Nephron progenitor cell (in vitro differentiated cells): ENCODE measurements around the gene PIN4.
A peak's percentile ranks its signal among the peaks of the same experiment; 100 is the strongest.
"Not testable (repeated sequence)": the region's sequence is repeated elsewhere in the genome, so short reads cannot be mapped to it uniquely, and the experiment has no call there.

ENCODE experiments used
- DNase-seq: peaks from one replicate; pipeline ENCODE4 v3.0.0; 2021
- H3K27ac Mint-ChIP-seq: 2 replicates; pipeline ENCODE4 v1.8.0; 2021; ENCODE audit warnings: mild to moderate bottlenecking, moderate library complexity, mixed read lengths
- H3K27me3 Mint-ChIP-seq: 2 replicates; pipeline ENCODE4 v1.8.0; 2021; ENCODE audit warnings: mild to moderate bottlenecking, low read depth, mixed read lengths; ENCODE audit not compliant: poor library complexity
- H3K36me3 Mint-ChIP-seq: 2 replicates; pipeline ENCODE4 v1.8.0; 2021; ENCODE audit warnings: low read depth, mixed read lengths
- H3K4me1 Mint-ChIP-seq: 2 replicates; pipeline ENCODE4 v1.8.0; 2021; ENCODE audit warnings: mixed read lengths
- H3K4me3 Mint-ChIP-seq: 2 replicates; pipeline ENCODE4 v1.8.0; 2021; ENCODE audit warnings: mild to moderate bottlenecking, moderate library complexity, mixed read lengths
- H3K9me3 Mint-ChIP-seq: 2 replicates; pipeline ENCODE4 v1.8.0; 2021; ENCODE audit warnings: mild to moderate bottlenecking, moderate library complexity, mixed read lengths
- CTCF ChIP-seq: fragments of 200-600 bp; sonication (generic); IDR thresholded peaks from 2 replicates; pipeline ENCODE4 v1.5.0; 2021; ENCODE audit warnings: antibody characterized with exemption

Gene PIN4

GRCh38 chrX:72205706-72206105 lies 24.1 kb downstream of the PIN4 start:
- H3K4me1 Mint-ChIP-seq: no peaks in the 10 kb centered on the region
- no peak for TF ChIP-seq CTCF

GRCh38 chrX:72207366-72207765 lies 25.8 kb downstream of the PIN4 start:
- TF ChIP-seq CTCF: no peak
- DNase-seq: no peak
- H3K27ac Mint-ChIP-seq: no peak overlapping the region
- H3K4me1 Mint-ChIP-seq: no peaks in the 10 kb centered on the region
- H3K27me3 Mint-ChIP-seq: no peaks in the 10 kb centered on the region
- peaks cover 73% of the 10 kb centered on the region for H3K36me3 Mint-ChIP-seq
- peaks cover 64% of the 10 kb centered on the region for H3K9me3 Mint-ChIP-seq
- H3K4me3 Mint-ChIP-seq: no peak overlapping the region

More at GRCh38 chrX:72205706-72206105, 24.1 kb downstream of the PIN4 start:
- peak overlapping the region; percentile 33 for H3K27ac Mint-ChIP-seq
- no peaks in the 10 kb centered on the region for H3K27me3 Mint-ChIP-seq
- peaks cover 61% of the 10 kb centered on the region for H3K36me3 Mint-ChIP-seq
- DNase-seq: no peak
- peaks cover 55% of the 10 kb centered on the region for H3K9me3 Mint-ChIP-seq
- no peak overlapping the region for H3K4me3 Mint-ChIP-seq

GRCh38 chrX:72208126-72208800 lies 26.7 kb downstream of the PIN4 start:
- Mint-ChIP-seq H3K27ac (no peak overlapping the region), H3K36me3 (peaks cover 80% of the 10 kb centered on the region), H3K9me3 (peaks cover 69% of the 10 kb centered on the region), H3K4me3 (no peak overlapping the region), H3K4me1 (no peaks in the 10 kb centered on the region), H3K27me3 (no peaks in the 10 kb centered on the region)
- no peak for TF ChIP-seq CTCF
- DNase-seq: no peak

GRCh38 chrX:72216973-72217372 lies 35.4 kb downstream of the PIN4 start:
- peaks cover 3% of the 10 kb centered on the region for H3K27me3 Mint-ChIP-seq
- peaks cover 63% of the 10 kb centered on the region for H3K36me3 Mint-ChIP-seq
- H3K4me3 Mint-ChIP-seq: no peak overlapping the region
- no peak for DNase-seq
- TF ChIP-seq CTCF: no peak
- H3K4me1 Mint-ChIP-seq: no peaks in the 10 kb centered on the region
- peaks cover 74% of the 10 kb centered on the region for H3K9me3 Mint-ChIP-seq
- H3K27ac Mint-ChIP-seq: no peak overlapping the region

- H3K9me3 Mint-ChIP-seq: peaks cover 58% of the 10 kb centered on the region
- H3K36me3 Mint-ChIP-seq: peaks cover 49% of the 10 kb centered on the region
- H3K27ac Mint-ChIP-seq, H3K4me3 Mint-ChIP-seq, DNase-seq, H3K27me3 Mint-ChIP-seq, H3K4me1 Mint-ChIP-seq: not testable (repeated sequence)
Measured at GRCh38 chrX:72220375-72220774, 38.8 kb downstream of the PIN4 start.

- Mint-ChIP-seq H3K27me3 (no peaks in the 10 kb centered on the region), H3K27ac (no peak overlapping the region), H3K4me3 (no peak overlapping the region), H3K4me1 (no peaks in the 10 kb centered on the region), H3K9me3 (peaks cover 23% of the 10 kb centered on the region), H3K36me3 (peaks cover 25% of the 10 kb centered on the region)
- no peak for TF ChIP-seq CTCF
- DNase-seq: no peak
Measured at GRCh38 chrX:72230290-72230689, 48.7 kb downstream of the PIN4 start.
